DOHH2 (cell line): ENCODE measurements around the gene SORBS2.

Experiments
- H3F3A ChIP-seq: fragments of 200-600 bp; sonication (generic), shearing (Covaris generic); 2 replicates; pipeline ENCODE4 v1.6.0; 2016; ENCODE audit warnings: antibody characterized with exemption, mild to moderate bottlenecking; ENCODE audit not compliant: control insufficient read depth, insufficient read depth
- H3K27ac ChIP-seq: fragments of 200-600 bp; sonication (generic); 2 replicates; pipeline ENCODE4 v1.5.1; 2014; ENCODE audit warnings: low read depth, mild to moderate bottlenecking, low read length, moderate library complexity
- H3K27me3 ChIP-seq: fragments of 200-600 bp; sonication (generic); 2 replicates; pipeline ENCODE4 v1.6.1; 2014; ENCODE audit warnings: mild to moderate bottlenecking, low read length, mixed read lengths; ENCODE audit not compliant: control insufficient read depth
- H3K36me3 ChIP-seq: fragments of 200-600 bp; sonication (generic); 2 replicates; pipeline ENCODE4 v1.6.1; 2014; ENCODE audit warnings: mild to moderate bottlenecking, low read length, moderate library complexity, mixed read lengths; ENCODE audit not compliant: control insufficient read depth
- H3K4me1 ChIP-seq: fragments of 200-600 bp; sonication (generic); 2 replicates; pipeline ENCODE4 v1.6.1; 2014; ENCODE audit warnings: mild to moderate bottlenecking, low read length, mixed read lengths; ENCODE audit not compliant: control insufficient read depth
- H3K4me2 ChIP-seq: fragments of 200-600 bp; sonication (generic); 2 replicates; pipeline ENCODE4 v1.6.0; 2014; ENCODE audit warnings: mild to moderate bottlenecking, low read length, moderate library complexity
- H3K4me3 ChIP-seq: fragments of 200-600 bp; sonication (generic); 2 replicates; pipeline ENCODE4 v1.5.1; 2014; ENCODE audit warnings: mild to moderate bottlenecking, low read length, mixed read lengths
- H3K79me2 ChIP-seq: fragments of 200-600 bp; sonication (generic); 2 replicates; pipeline ENCODE4 v1.6.1; 2014; ENCODE audit warnings: mild to moderate bottlenecking, low read length, mixed read lengths; ENCODE audit not compliant: control insufficient read depth
- H3K9me2 ChIP-seq: fragments of 200-600 bp; sonication (generic); replicated peaks from 2 replicates; pipeline ENCODE4 v1.6.1; 2014; ENCODE audit warnings: mild to moderate bottlenecking, low read length, mixed read lengths; ENCODE audit not compliant: control insufficient read depth
- H3K9me3 ChIP-seq: fragments of 200-600 bp; sonication (generic); 2 replicates; pipeline ENCODE4 v1.6.1; 2014; ENCODE audit warnings: antibody characterized with exemption, low read length, mixed read lengths; ENCODE audit not compliant: control insufficient read depth, insufficient read depth
- H4K20me1 ChIP-seq: fragments of 200-600 bp; sonication (generic); 2 replicates; pipeline ENCODE4 v1.6.0; 2014; ENCODE audit warnings: low read depth, mild to moderate bottlenecking, antibody characterized with exemption, low read length, moderate library complexity; ENCODE audit not compliant: control insufficient read depth, insufficient read depth
- CTCF ChIP-seq: fragments of 200-600 bp; sonication (generic); IDR thresholded peaks from one replicate; pipeline ENCODE4 v1.5.1; 2014; ENCODE audit warnings: antibody characterized with exemption, mild to moderate bottlenecking, low read depth, low read length; ENCODE audit not compliant: poor library complexity, severe bottlenecking
- EZH2phosphoT487 ChIP-seq: fragments of 200-600 bp; sonication (generic); IDR thresholded peaks from 2 replicates; pipeline ENCODE4 v1.6.1; 2017; ENCODE audit warnings: borderline replicate concordance, mild to moderate bottlenecking, antibody characterized with exemption, low read length, moderate library complexity, mixed read lengths

SORBS2 gene

GRCh38 chr4:185780472-185780871, 31.5 kb downstream of the SORBS2 start:
- TF ChIP-seq CTCF: no peak
- TF ChIP-seq EZH2phosphoT487: no peak
- Histone ChIP-seq H3K27ac (no peak overlapping the region), H3K4me3 (no peak overlapping the region), H3K9me3 (no peaks in the 10 kb centered on the region), H3K4me1 (no peaks in the 10 kb centered on the region), H3K79me2 (no peaks in the 10 kb centered on the region), H3K27me3 (no peaks in the 10 kb centered on the region), H3K9me2 (no peaks in the 10 kb centered on the region), H3K4me2 (no peak overlapping the region), H3F3A (no peaks in the 10 kb centered on the region), H4K20me1 (no peaks in the 10 kb centered on the region), H3K36me3 (no peaks in the 10 kb centered on the region)

- Histone ChIP-seq H4K20me1 (no peaks in the 10 kb centered on the region), H3K4me1 (no peaks in the 10 kb centered on the region), H3K9me3 (no peaks in the 10 kb centered on the region), H3K27me3 (no peaks in the 10 kb centered on the region), H3K27ac (no peak overlapping the region), H3K79me2 (no peaks in the 10 kb centered on the region), H3K4me3 (no peak overlapping the region), H3F3A (no peaks in the 10 kb centered on the region), H3K36me3 (no peaks in the 10 kb centered on the region), H3K4me2 (no peak overlapping the region), H3K9me2 (no peaks in the 10 kb centered on the region)
- TF ChIP-seq EZH2phosphoT487 (no peak), CTCF (no peak)
Observed at GRCh38 chr4:185779517-185779916, 32.5 kb downstream of the SORBS2 start.

- Histone ChIP-seq H3K4me1 (no peaks in the 10 kb centered on the region), H3K79me2 (no peaks in the 10 kb centered on the region), H3K9me3 (no peaks in the 10 kb centered on the region), H3K4me2 (no peak overlapping the region), H3F3A (no peaks in the 10 kb centered on the region), H3K36me3 (no peaks in the 10 kb centered on the region), H3K9me2 (no peaks in the 10 kb centered on the region), H3K4me3 (no peak overlapping the region), H3K27me3 (no peaks in the 10 kb centered on the region), H4K20me1 (no peaks in the 10 kb centered on the region), H3K27ac (no peak overlapping the region)
- TF ChIP-seq EZH2phosphoT487: no peak
- no peak for TF ChIP-seq CTCF
Observed at GRCh38 chr4:185778307-185778706, 33.7 kb downstream of the SORBS2 start.
